KBM-7 (cell line): ENCODE data around the gene PPIL6.

Experiments
- DNase-seq: peaks from one replicate; pipeline ENCODE4 v3.0.0-alpha.2; 2015
- in situ Hi-C: fragments of 300-500 bp; cut with MboI; formaldehyde crosslinking; loops from 2 replicates; pipeline ENCODE4 v1.14.3; 2020; ENCODE audit warnings: low sequenced_read_pairs, low pct_unique_long_range_greater_than_20kb, mixed read lengths

PPIL6 gene

GRCh38 chr6:109347779-109348178 is 92.6 kb downstream of the PPIL6 start:
- in situ Hi-C loops = no loop called here
- DNase-seq = no peak

- no peak for DNase-seq
- in situ Hi-C loops = no loop called here
Measured at GRCh38 chr6:109345986-109346385, 94.4 kb downstream of the PPIL6 start.

GRCh38 chr6:109344226-109344625 is 96.2 kb downstream of the PPIL6 start:
- in situ Hi-C loops = no loop called here
- no peak for DNase-seq

GRCh38 chr6:109343518-109343917 is 96.9 kb downstream of the PPIL6 start:
- no peak for DNase-seq

DNA sequence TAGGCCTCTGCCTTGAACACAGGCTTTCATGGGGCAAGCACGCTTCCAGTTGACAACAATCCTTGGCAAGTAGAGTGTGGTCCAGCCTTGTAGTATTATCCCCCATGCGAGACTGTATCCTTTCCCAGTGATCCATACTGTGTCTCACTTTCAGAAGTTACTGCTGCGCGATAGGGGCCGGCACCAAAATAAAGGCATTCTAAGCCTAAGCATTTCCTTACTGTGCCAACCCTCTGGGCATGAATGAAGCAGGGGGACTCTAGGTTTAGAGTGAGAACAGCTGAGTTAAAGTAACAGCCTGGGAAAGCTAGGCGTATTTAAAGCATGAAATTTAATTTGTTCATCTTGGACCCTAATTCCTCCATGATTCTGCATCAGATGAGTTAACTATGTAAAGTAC is 97.5 kb downstream of the PPIL6 start:
- no peak for DNase-seq
- in situ Hi-C loops = no loop called here

More at GRCh38 chr6:109343518-109343917, 96.9 kb downstream of the PPIL6 start:
- in situ Hi-C loops = no loop called here

- in situ Hi-C loops = no loop called here
- DNase-seq = peak; percentile 38
Measured at GRCh38 chr6:109342506-109342905, 97.9 kb downstream of the PPIL6 start.

DNA sequence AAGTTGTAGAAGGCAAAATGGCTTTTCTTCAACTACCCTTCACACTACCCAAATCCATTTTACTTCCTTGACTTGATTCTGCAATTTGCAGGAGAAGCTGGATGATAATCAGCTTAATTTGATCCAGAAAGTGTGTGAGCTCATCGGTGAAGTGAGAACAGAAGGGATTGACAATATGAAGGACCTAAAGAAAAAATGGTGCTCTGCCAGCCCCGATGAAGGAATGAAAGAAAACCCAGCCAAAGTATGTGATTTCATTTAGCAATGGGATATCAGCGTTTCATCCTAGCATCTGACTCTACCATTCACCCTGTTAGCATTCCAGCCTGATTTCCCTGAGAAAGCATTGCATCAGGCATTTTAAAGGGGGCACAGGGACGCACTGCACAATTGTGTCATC is 99.6 kb downstream of the PPIL6 start:
- in situ Hi-C loops = no loop called here
- DNase-seq = no peak
